H1 (cell line): Measurements from ENCODE around the gene VPS13D. TPM values are rescaled to one million over a fixed set of nuclear protein-coding genes. Genes with fewer than 3 reads are reported as not detected.

ENCODE experiments used
- CTCF ChIA-PET: fragments of 300-600 bp; sonication (Branson Sonifier 250); formaldehyde crosslinking; loops from one replicate; lab custom pipeline; 2021; ENCODE audit not compliant: partially characterized antibody; lab: Charles Lee
- POLR2A ChIA-PET: fragments of 300-600 bp; sonication (Branson Sonifier 250); formaldehyde crosslinking; loops from one replicate; lab custom pipeline; 2021; ENCODE audit warnings: inconsistent platforms; ENCODE audit not compliant: partially characterized antibody; lab: Charles Lee
- DNase-seq, 2 experiments: peaks; one replicate each; pipeline versions ENCODE4 v3.0.0 to v3.0.0-alpha.2; 2010 to 2022; ENCODE audit warnings: low spot score in 2 of 2, low read depth in 1 of 2, mixed read lengths in 1 of 2
- FAIRE-seq: peaks from 2 replicates; lab custom pipeline; 2011; peaks lifted over from hg19 to GRCh38; lab: Jason Lieb, UNC
- H2AFZ ChIP-seq: 2 replicates; pipeline ENCODE4 v1.8.1; 2012; ENCODE audit warnings: low read length, inconsistent platforms
- H2AK5ac ChIP-seq: 2 replicates; pipeline ENCODE4 v1.6.1; 2013; ENCODE audit warnings: low read depth, low read length
- H2BK120ac ChIP-seq: replicated peaks from 2 replicates; pipeline ENCODE3; 2013; ENCODE audit warnings: low read depth, low read length, inconsistent platforms
- H2BK12ac ChIP-seq: 2 replicates; pipeline ENCODE4 v1.6.1; 2013; ENCODE audit warnings: low read depth, low read length
- H2BK15ac ChIP-seq: 2 replicates; pipeline ENCODE4 v1.6.1; 2013; ENCODE audit warnings: low read length
- H2BK20ac ChIP-seq: 2 replicates; pipeline ENCODE4 v1.6.1; 2013; ENCODE audit warnings: low read length
- H2BK5ac ChIP-seq: 2 replicates; pipeline ENCODE4 v1.6.1; 2013; ENCODE audit warnings: low read depth, low read length
- H3K14ac ChIP-seq: 2 replicates; pipeline ENCODE4 v1.6.1; 2013; ENCODE audit warnings: inconsistent platforms; ENCODE audit not compliant: insufficient read length
- H3K18ac ChIP-seq: 2 replicates; pipeline ENCODE4 v1.6.1; 2013; ENCODE audit warnings: low read length; ENCODE audit errors: extremely low read depth
- H3K23ac ChIP-seq: 2 replicates; pipeline ENCODE4 v1.6.1; 2013; ENCODE audit warnings: inconsistent platforms; ENCODE audit not compliant: insufficient read length
- H3K23me2 ChIP-seq: 2 replicates; pipeline ENCODE4 v1.6.1; 2013; ENCODE audit warnings: low read depth, low read length
- H3K27ac ChIP-seq: 2 replicates; pipeline ENCODE4 v1.6.1; 2011; ENCODE audit warnings: low read depth, low read length, inconsistent platforms
- H3K27me3 ChIP-seq, 4 experiments: replicated peaks in 1 of 4; 1 replicate in 1 of 4; 2 replicates in 3 of 4; pipeline versions ENCODE4 v1.6.1 to v1.8.1; 2011 to 2013; ENCODE audit warnings: low read length in 3 of 4, mild to moderate bottlenecking in 3 of 4, inconsistent platforms in 2 of 4, mixed read lengths in 2 of 4, moderate library complexity in 1 of 4; ENCODE audit not compliant: control insufficient read depth in 3 of 4, insufficient read depth in 3 of 4; ENCODE audit errors: extremely low read depth in 1 of 4
- H3K36me3 ChIP-seq, 4 experiments: 2 replicates each; pipeline versions ENCODE4 v1.6.1 to v1.8.1; 2011 to 2013; ENCODE audit warnings: mild to moderate bottlenecking in 4 of 4, low read length in 3 of 4, moderate library complexity in 2 of 4, control low read depth in 1 of 4, inconsistent platforms in 1 of 4; ENCODE audit not compliant: insufficient read depth in 4 of 4, control insufficient read depth in 2 of 4
- H3K4ac ChIP-seq: replicated peaks from 2 replicates; pipeline ENCODE3; 2013; ENCODE audit warnings: low read length, low read depth, mixed read lengths, inconsistent platforms; ENCODE audit not compliant: insufficient read length
- H3K4me1 ChIP-seq, 4 experiments: replicated peaks in 1 of 4; 1 replicate in 1 of 4; 2 replicates in 3 of 4; pipeline versions ENCODE4 v1.6.1 to v1.8.1; 2011 to 2013; ENCODE audit warnings: low read length in 3 of 4, inconsistent platforms in 2 of 4, mixed read lengths in 1 of 4; ENCODE audit not compliant: insufficient read depth in 4 of 4, control insufficient read depth in 3 of 4
- H3K4me2 ChIP-seq, 2 experiments: 2 replicates each; pipeline versions ENCODE4 v1.6.1 to v1.8.1; 2011 to 2013; ENCODE audit warnings: low read depth in 2 of 2, low read length in 2 of 2, control low read depth in 1 of 2, inconsistent platforms in 1 of 2, mild to moderate bottlenecking in 1 of 2; ENCODE audit not compliant: insufficient read depth in 1 of 2
- H3K4me3 ChIP-seq, 4 experiments: fragments of 200-600, 300-600 bp in 1 of 4; sonication (generic), shearing (Covaris generic), sonication (Bioruptor Twin) in 1 of 4; 2 replicates each; pipeline versions ENCODE4 v1.5.1 to v1.8.1; 2011 to 2016; ENCODE audit warnings: low read length in 4 of 4, low read depth in 3 of 4, control low read depth in 2 of 4, inconsistent platforms in 2 of 4, mild to moderate bottlenecking in 2 of 4, mixed read lengths in 1 of 4, moderate library complexity in 1 of 4; ENCODE audit not compliant: insufficient read depth in 2 of 4; ENCODE audit errors: extremely low read depth in 1 of 4
- H3K56ac ChIP-seq: replicated peaks from 2 replicates; pipeline ENCODE3; 2013; ENCODE audit warnings: low read depth, mild to moderate bottlenecking, mixed read lengths, low read length, inconsistent platforms; ENCODE audit not compliant: insufficient read length
- H3K79me1 ChIP-seq: 2 replicates; pipeline ENCODE4 v1.6.1; 2013; ENCODE audit warnings: low read depth, low read length, control low read depth
- H3K79me2 ChIP-seq, 2 experiments: 2 replicates each; pipeline versions ENCODE4 v1.6.1 to v1.8.1; 2012 to 2013; ENCODE audit warnings: low read length in 2 of 2, mild to moderate bottlenecking in 2 of 2, inconsistent platforms in 1 of 2; ENCODE audit not compliant: insufficient read depth in 2 of 2, control insufficient read depth in 1 of 2
- H3K9ac ChIP-seq, 4 experiments: replicated peaks in 1 of 4; 1 replicate in 1 of 4; 2 replicates in 3 of 4; pipeline versions ENCODE4 v1.6.1 to v1.8.1; 2011 to 2013; ENCODE audit warnings: low read depth in 3 of 4, low read length in 3 of 4, control low read depth in 2 of 4, mild to moderate bottlenecking in 2 of 4, moderate library complexity in 2 of 4, inconsistent platforms in 1 of 4; ENCODE audit errors: extremely low read depth in 1 of 4
- H3K9me3 ChIP-seq, 2 experiments: 2 replicates each; pipeline versions ENCODE4 v1.6.1 to v1.8.1; 2012 to 2013; ENCODE audit warnings: mild to moderate bottlenecking in 2 of 2, moderate library complexity in 2 of 2, control low read depth in 1 of 2, inconsistent platforms in 1 of 2, low read depth in 1 of 2, low read length in 1 of 2, mixed read lengths in 1 of 2; ENCODE audit not compliant: insufficient read depth in 2 of 2
- H4K20me1 ChIP-seq, 2 experiments: replicated peaks in 1 of 2; 2 replicates each; pipeline versions ENCODE3 to v1.8.1; 2011 to 2013; ENCODE audit warnings: inconsistent platforms in 2 of 2, low read length in 2 of 2, mild to moderate bottlenecking in 1 of 2; ENCODE audit not compliant: insufficient read depth in 2 of 2, control insufficient read depth in 1 of 2
- H4K5ac ChIP-seq: 2 replicates; pipeline ENCODE4 v1.6.1; 2013; ENCODE audit warnings: low read length, low read depth, mixed read lengths, inconsistent platforms; ENCODE audit not compliant: insufficient read length
- H4K8ac ChIP-seq: 2 replicates; pipeline ENCODE4 v1.8.0; 2013; ENCODE audit warnings: mild to moderate bottlenecking, moderate library complexity, low read length, inconsistent platforms; ENCODE audit not compliant: insufficient read depth; ENCODE audit errors: extremely low read depth
- H4K91ac ChIP-seq: replicated peaks from 2 replicates; pipeline ENCODE3; 2013; ENCODE audit warnings: low read length, mixed read lengths, inconsistent platforms; ENCODE audit not compliant: insufficient read length
- ATF3 ChIP-seq: IDR thresholded peaks from 2 replicates; pipeline ENCODE4 v1.6.1; 2011; ENCODE audit warnings: low read depth, mild to moderate bottlenecking, low read length; ENCODE audit not compliant: insufficient read depth
- CBX8 ChIP-seq: fragments of 300-800, 300-1000 bp; sonication (generic); IDR thresholded peaks from 2 replicates; pipeline ENCODE4 v1.7.1; 2016; ENCODE audit warnings: low read depth, low read length, borderline replicate concordance
- HDAC2 ChIP-seq, 2 experiments: fragments of 300-600 bp in 1 of 2; sonication (generic) in 1 of 2; IDR thresholded peaks; 2 replicates each; pipeline ENCODE4 v1.6.1; 2011 to 2012; ENCODE audit warnings: low read depth in 2 of 2, low read length in 2 of 2, mild to moderate bottlenecking in 2 of 2, moderate library complexity in 2 of 2, borderline replicate concordance in 1 of 2, inconsistent platforms in 1 of 2
- KDM1A ChIP-seq: fragments of 200-600, 300-600 bp; sonication (generic); IDR thresholded peaks from 2 replicates; pipeline ENCODE4 v1.7.1; 2016; ENCODE audit warnings: mild to moderate bottlenecking, low read length, borderline replicate concordance
- RNF2 ChIP-seq: fragments of 200-900, 300-1000 bp; sonication (generic); IDR thresholded peaks from 2 replicates; pipeline ENCODE4 v1.7.1; 2016; ENCODE audit warnings: borderline replicate concordance, low read depth, mild to moderate bottlenecking, antibody characterized with exemption, low read length; ENCODE audit not compliant: poor library complexity, severe bottlenecking; ENCODE audit errors: missing control alignments
- SAP30 ChIP-seq: fragments of 300-600 bp; sonication (generic); IDR thresholded peaks from 2 replicates; pipeline ENCODE4 v1.7.1; 2012; ENCODE audit warnings: low read length, moderate library complexity, mild to moderate bottlenecking, inconsistent platforms; ENCODE audit not compliant: insufficient read depth, insufficient replicate concordance
- SIRT6 ChIP-seq: IDR thresholded peaks from one replicate; pipeline ENCODE4 v1.7.1; 2012; ENCODE audit warnings: low read length, inconsistent platforms
- SP4 ChIP-seq: IDR thresholded peaks from 2 replicates; pipeline ENCODE4 v1.6.1; 2012; ENCODE audit warnings: low read length, inconsistent platforms
- WGBS, 2 experiments: shearing (Covaris generic) in 1 of 2; methylation state at CpG; one replicate each; pipeline versions ENCODE4 v1.1.6 to v1.1.7; 2013 to 2015; ENCODE audit warnings: low lambda C conversion rate in 2 of 2, mixed read lengths in 2 of 2, inconsistent platforms in 1 of 2, low coverage in 1 of 2, missing lambda C conversion rate in 1 of 2; ENCODE audit not compliant: insufficient replicate concordance in 2 of 2, insufficient coverage in 1 of 2, insufficient read length in 1 of 2; ENCODE audit errors: extremely low coverage in 1 of 2, missing lambda C conversion rate in 1 of 2; 5-methylcytosine and 5-hydroxymethylcytosine counted together
- polyA plus RNA-seq, 7 experiments: library from polyadenylated mRNA; depleted of rRNA in 3 of 7; stranded (reverse) in 5 of 7; unstranded in 2 of 7; fragments of >200 nt in 5 of 7; fragments of 200-250 nt in 2 of 7; gene quantifications; 1 replicate in 5 of 7; 2 replicates in 1 of 7; 4 replicates in 1 of 7; pipeline versions ENCODE4 v1.2.1 to v1.2.3, GENCODE V29; 2011 to 2013; ENCODE audit warnings: missing spikeins in 2 of 7, mixed read lengths in 2 of 7
- total RNA-seq: library from RNA; stranded (reverse); fragmentation: NEBNext Ultra II Directional; extraction: Animal tissue kit (Norgen Biotek cat#: 25700); gene quantifications from 2 replicates; pipeline ENCODE4 v1.2.1, GENCODE V29; 2021
- TF ChIP-seq, protein P1 (sequence below): IDR thresholded peaks from 2 replicates; pipeline ENCODE4 v1.6.1; 2011; ENCODE audit warnings: low read length, improper control_type of control experiment
- TF ChIP-seq, protein P2 (sequence below): IDR thresholded peaks from 2 replicates; pipeline ENCODE4 v1.6.1; 2012; ENCODE audit warnings: inconsistent platforms

Gene VPS13D
- total and polyA plus RNA-seq, 2 of the 8 experiments (the other 6 are each of a cell fraction or from before 2014, with no cell fraction given): 10.9 to 31.2 TPM

DNA sequence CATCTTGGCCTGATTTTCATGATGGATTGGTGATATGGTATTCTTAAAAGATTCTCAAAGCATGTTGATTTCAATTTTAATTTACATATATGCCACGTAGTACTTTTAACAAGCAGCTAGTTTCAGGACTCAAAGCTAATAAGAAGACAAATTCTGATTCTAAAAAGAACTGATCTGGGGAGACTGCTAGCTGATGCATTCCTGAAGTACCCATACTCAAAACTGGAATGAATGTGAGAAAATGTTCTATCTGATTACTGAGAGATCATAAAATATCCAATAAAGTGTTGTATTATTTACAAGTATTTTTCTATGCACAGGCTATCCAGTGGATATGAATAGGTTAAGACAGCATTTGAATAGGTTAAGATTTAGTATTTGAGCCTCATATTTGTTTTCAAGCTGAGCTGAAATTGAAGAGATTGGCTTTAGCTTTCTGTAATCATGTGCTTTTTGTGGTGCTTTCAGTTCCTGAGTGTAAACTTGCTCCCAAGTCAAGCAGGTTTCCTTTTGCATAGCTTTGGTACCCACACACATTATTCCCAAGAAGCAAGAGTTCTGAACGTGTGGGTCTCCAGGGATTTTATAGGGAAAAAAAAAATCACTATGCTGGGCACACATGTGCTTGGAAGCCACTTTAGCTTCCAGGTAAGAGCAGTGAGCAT lies 114.1 kb downstream of the VPS13D start:
- Histone ChIP-seq H3K9me3 (no peaks in the 10 kb centered on the region), H3K79me2 (no peaks in the 10 kb centered on the region), H3K14ac (no peak overlapping the region), H3K27me3 (no peaks in the 10 kb centered on the region), H4K20me1 (no peaks in the 10 kb centered on the region), H2BK12ac (no peak overlapping the region), H2BK15ac (no peak overlapping the region), H2BK5ac (no peak overlapping the region), H4K5ac (no peak overlapping the region), H3K4me2 (no peak overlapping the region), H3K79me1 (no peaks in the 10 kb centered on the region), H3K4ac (no peak overlapping the region), H3K36me3 (peaks cover 0 to 18% (median 7%) of the 10 kb centered on the region in 4 experiments; a peak in 6 of 8 replicates), H3K23me2 (no peaks in the 10 kb centered on the region), H3K4me3 (no peak overlapping the region), H3K18ac (no peak overlapping the region), H2AFZ (no peak overlapping the region), H2BK120ac (no peak overlapping the region), H4K8ac (no peak overlapping the region), H3K9ac (no peak overlapping the region), H3K27ac (no peak overlapping the region), H3K56ac (no peak overlapping the region), H3K4me1 (peaks cover 0 to 5% (median 3%) of the 10 kb centered on the region in 4 experiments; a peak in 3 of 7 replicates), H2BK20ac (no peak overlapping the region), H2AK5ac (no peak overlapping the region), H4K91ac (no peak overlapping the region), H3K23ac (no peak overlapping the region)
- DNase-seq: no peak
- no peak for FAIRE-seq
- ChIA-PET CTCF (interaction anchor here (0.6 kb wide), 1 partner anchor 84 kb away, joined by 6 read pairs; no protein-coding TSS in a partner anchor), POLR2A (no interaction called here)
- 76% methylated on average over 2 of the region's 2 CpGs; no CpG with 5 or more reads in 1 of the 2 experiments for WGBS, 2 experiments
- TF ChIP-seq, protein P1, sequence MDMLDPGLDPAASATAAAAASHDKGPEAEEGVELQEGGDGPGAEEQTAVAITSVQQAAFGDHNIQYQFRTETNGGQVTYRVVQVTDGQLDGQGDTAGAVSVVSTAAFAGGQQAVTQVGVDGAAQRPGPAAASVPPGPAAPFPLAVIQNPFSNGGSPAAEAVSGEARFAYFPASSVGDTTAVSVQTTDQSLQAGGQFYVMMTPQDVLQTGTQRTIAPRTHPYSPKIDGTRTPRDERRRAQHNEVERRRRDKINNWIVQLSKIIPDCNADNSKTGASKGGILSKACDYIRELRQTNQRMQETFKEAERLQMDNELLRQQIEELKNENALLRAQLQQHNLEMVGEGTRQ: no peak
- TF ChIP-seq, protein P2, sequence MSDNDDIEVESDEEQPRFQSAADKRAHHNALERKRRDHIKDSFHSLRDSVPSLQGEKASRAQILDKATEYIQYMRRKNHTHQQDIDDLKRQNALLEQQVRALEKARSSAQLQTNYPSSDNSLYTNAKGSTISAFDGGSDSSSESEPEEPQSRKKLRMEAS: no peak
- TF ChIP-seq ATF3 (no peak), KDM1A (no peak), SIRT6 (no peak), HDAC2 (IDR thresholded peaks at IDR 0.05; ENCODE audit: borderline replicate concordance in 1 of 2, low read depth in 2 of 2, low read length in 2 of 2) (no peak), CBX8 (no peak), SP4 (no peak), SAP30 (no peak), RNF2 (no peak)
